ENCODE data around the gene NRCAM.

- TF ChIP-seq, protein P1, sequence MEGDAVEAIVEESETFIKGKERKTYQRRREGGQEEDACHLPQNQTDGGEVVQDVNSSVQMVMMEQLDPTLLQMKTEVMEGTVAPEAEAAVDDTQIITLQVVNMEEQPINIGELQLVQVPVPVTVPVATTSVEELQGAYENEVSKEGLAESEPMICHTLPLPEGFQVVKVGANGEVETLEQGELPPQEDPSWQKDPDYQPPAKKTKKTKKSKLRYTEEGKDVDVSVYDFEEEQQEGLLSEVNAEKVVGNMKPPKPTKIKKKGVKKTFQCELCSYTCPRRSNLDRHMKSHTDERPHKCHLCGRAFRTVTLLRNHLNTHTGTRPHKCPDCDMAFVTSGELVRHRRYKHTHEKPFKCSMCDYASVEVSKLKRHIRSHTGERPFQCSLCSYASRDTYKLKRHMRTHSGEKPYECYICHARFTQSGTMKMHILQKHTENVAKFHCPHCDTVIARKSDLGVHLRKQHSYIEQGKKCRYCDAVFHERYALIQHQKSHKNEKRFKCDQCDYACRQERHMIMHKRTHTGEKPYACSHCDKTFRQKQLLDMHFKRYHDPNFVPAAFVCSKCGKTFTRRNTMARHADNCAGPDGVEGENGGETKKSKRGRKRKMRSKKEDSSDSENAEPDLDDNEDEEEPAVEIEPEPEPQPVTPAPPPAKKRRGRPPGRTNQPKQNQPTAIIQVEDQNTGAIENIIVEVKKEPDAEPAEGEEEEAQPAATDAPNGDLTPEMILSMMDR (IDR thresholded peaks at IDR 0.05; ENCODE audit: insufficient read depth, low read depth, low read length): no peak
- TF ChIP-seq EZH2 (IDR thresholded peaks at IDR 0.05; ENCODE audit: insufficient read depth, low read length): no peak
Measured at GRCh38 chr7:108402865-108403264, 53.4 kb downstream of the NRCAM start.
